Stimulated activated naive CD8-positive, alpha-beta T cell treated with anti-CD3 and anti-CD28 coated beads, Interleukin-15, Interleukin-2, amounts not matched to agents 100 U/mL and 50 U/mL, for 24 hours (primary cell): ENCODE data around the gene RAB11FIP5.
"Not testable (repeated sequence)": the region's sequence is repeated elsewhere in the genome, so short reads cannot be mapped to it uniquely, and the experiment has no call there.

Experiments
- ATAC-seq: fragments of 150-1000 bp; cut with Tn5 transposase; one replicate; pipeline ENCODE4 v1.10.0; 2021
- DNase-seq: peaks from one replicate; pipeline ENCODE4 v3.0.0; 2021

The RAB11FIP5 gene

GRCh38 chr2:73069041-73069854, 43.5 kb downstream of the RAB11FIP5 start:
- ATAC-seq, result no peak
- no peak for DNase-seq

- ATAC-seq (no peak), DNase-seq (no peak)
Observed at GRCh38 chr2:73068147-73068546, 44.6 kb downstream of the RAB11FIP5 start.

GRCh38 chr2:73067043-73067442, 45.7 kb downstream of the RAB11FIP5 start:
- DNase-seq (no peak), ATAC-seq (no peak)

- not testable (repeated sequence) for DNase-seq, ATAC-seq
Observed at GRCh38 chr2:73065070-73065469, 47.7 kb downstream of the RAB11FIP5 start.

- ATAC-seq (peak; percentile 60), DNase-seq (no peak)
Observed at GRCh38 chr2:73063909-73064875, 48.6 kb downstream of the RAB11FIP5 start.

- DNase-seq (no peak), ATAC-seq (no peak)
Observed at GRCh38 chr2:73063472-73063871, 49.3 kb downstream of the RAB11FIP5 start.

- ATAC-seq, result no peak
Observed at GRCh38 chr2:73059106-73059505, 53.6 kb downstream of the RAB11FIP5 start.

GRCh38 chr2:73054980-73055379, 57.8 kb downstream of the RAB11FIP5 start:
- DNase-seq, result no peak
- ATAC-seq, result no peak

More at GRCh38 chr2:73059106-73059505, 53.6 kb downstream of the RAB11FIP5 start:
- DNase-seq, result no peak

GRCh38 chr2:73053316-73054114, 59.2 kb downstream of the RAB11FIP5 start:
- no peak for ATAC-seq
- no peak for DNase-seq

- ATAC-seq (no peak), DNase-seq (no peak)
Observed at GRCh38 chr2:73050121-73050545, 62.6 kb downstream of the RAB11FIP5 start.

GRCh38 chr2:73043929-73044832, 68.6 kb downstream of the RAB11FIP5 start:
- DNase-seq (no peak), ATAC-seq (no peak)

- no peak for DNase-seq
- ATAC-seq, result no peak
Observed at GRCh38 chr2:73043276-73043675, 69.5 kb downstream of the RAB11FIP5 start.

- DNase-seq, result no peak
- ATAC-seq, result no peak
Observed at GRCh38 chr2:73037947-73038585, 74.7 kb downstream of the RAB11FIP5 start.

- ATAC-seq (no peak), DNase-seq (no peak)
Observed at GRCh38 chr2:73036766-73037165, 76.0 kb downstream of the RAB11FIP5 start.

- DNase-seq (no peak), ATAC-seq (no peak)
Observed at GRCh38 chr2:73035899-73036711, 76.6 kb downstream of the RAB11FIP5 start.

- no peak for ATAC-seq
Observed at GRCh38 chr2:73034661-73035375, 77.9 kb downstream of the RAB11FIP5 start.

GRCh38 chr2:73033766-73034381, 78.9 kb downstream of the RAB11FIP5 start:
- DNase-seq (no peak), ATAC-seq (peak; percentile 6)

More at GRCh38 chr2:73034661-73035375, 77.9 kb downstream of the RAB11FIP5 start:
- no peak for DNase-seq

- ATAC-seq (no peak), DNase-seq (no peak)
Observed at GRCh38 chr2:73033142-73033765, 79.5 kb downstream of the RAB11FIP5 start.
